Mucosa of rectum (tissue), 2 donors: ENCODE data around the gene LHX3.

Experiments
- H3K27ac ChIP-seq, 2 donors: one replicate each; pipeline ENCODE4 v1.7.0; 2013; ENCODE audit warnings: inconsistent platforms in 2 of 2, low read depth in 2 of 2, low read length in 2 of 2
- H3K27me3 ChIP-seq, 2 donors: one replicate each; pipeline ENCODE4 v1.7.0; 2013; ENCODE audit warnings: low read length in 2 of 2; ENCODE audit not compliant: control insufficient read depth in 2 of 2, insufficient read depth in 2 of 2
- H3K36me3 ChIP-seq, 2 donors: one replicate each; pipeline ENCODE4 v1.7.0; 2013; ENCODE audit warnings: low read length in 2 of 2; ENCODE audit not compliant: control insufficient read depth in 2 of 2, insufficient read depth in 2 of 2
- H3K4me1 ChIP-seq, 2 donors: one replicate each; pipeline ENCODE4 v1.7.0; 2013; ENCODE audit warnings: low read length in 2 of 2, mild to moderate bottlenecking in 1 of 2; ENCODE audit not compliant: control insufficient read depth in 2 of 2, insufficient read depth in 2 of 2
- H3K4me3 ChIP-seq, 2 donors: one replicate each; pipeline ENCODE4 v1.7.0; 2013; ENCODE audit warnings: low read length in 2 of 2
- H3K9ac ChIP-seq, 2 donors: one replicate each; pipeline ENCODE4 v1.7.0; 2013; ENCODE audit warnings: low read length in 2 of 2, low read depth in 1 of 2, mild to moderate bottlenecking in 1 of 2
- H3K9me3 ChIP-seq, 2 donors: one replicate each; pipeline ENCODE4 v1.7.0; 2013; ENCODE audit warnings: low read length in 2 of 2; ENCODE audit not compliant: control insufficient read depth in 2 of 2
- donor health status: healthy.
- donor health status: Normal muscosa, but diverticular disease.

The LHX3 gene

GRCh38 chr9:136218271-136218670, 13.3 kb upstream of the LHX3 start:
- Histone ChIP-seq H3K9ac (no peak overlapping the region), H3K27ac (no peak overlapping the region), H3K9me3 (no peaks in the 10 kb centered on the region), H3K4me3 (no peak overlapping the region), H3K36me3 (peaks cover 5 to 48% of the 10 kb centered on the region in 2 donors), H3K27me3 (no peaks in the 10 kb centered on the region), H3K4me1 (no peaks in the 10 kb centered on the region)

GRCh38 chr9:136216541-136217244, 11.8 kb upstream of the LHX3 start:
- Histone ChIP-seq H3K36me3 (peaks cover 5 to 40% of the 10 kb centered on the region in 2 donors), H3K9ac (no peak overlapping the region), H3K27me3 (no peaks in the 10 kb centered on the region), H3K9me3 (no peaks in the 10 kb centered on the region), H3K4me1 (no peaks in the 10 kb centered on the region), H3K4me3 (no peak overlapping the region), H3K27ac (no peak overlapping the region)

- no peaks in the 10 kb centered on the region for H3K9me3 ChIP-seq
- H3K4me3 ChIP-seq: no peak overlapping the region
- no peaks in the 10 kb centered on the region for H3K27me3 ChIP-seq
- no peaks in the 10 kb centered on the region for H3K4me1 ChIP-seq
- peaks cover 11 to 38% of the 10 kb centered on the region in 2 donors for H3K36me3 ChIP-seq
- no peak overlapping the region for H3K9ac ChIP-seq
- no peak overlapping the region for H3K27ac ChIP-seq
These were observed 8.8 kb upstream of the LHX3 start for GRCh38 chr9:136213733-136214132.

- Histone ChIP-seq H3K27me3 (no peaks in the 10 kb centered on the region), H3K36me3 (peaks cover 11 to 36% of the 10 kb centered on the region in 2 donors), H3K4me3 (no peak overlapping the region), H3K27ac (no peak overlapping the region), H3K9me3 (no peaks in the 10 kb centered on the region), H3K4me1 (no peaks in the 10 kb centered on the region), H3K9ac (no peak overlapping the region)
These were observed 7.5 kb upstream of the LHX3 start for GRCh38 chr9:136212345-136212950.

- no peaks in the 10 kb centered on the region for H3K4me1 ChIP-seq
- no peak overlapping the region for H3K4me3 ChIP-seq
- H3K27ac ChIP-seq: no peak overlapping the region
- peaks cover 11 to 33% of the 10 kb centered on the region in 2 donors for H3K36me3 ChIP-seq
- no peak overlapping the region for H3K9ac ChIP-seq
- H3K27me3 ChIP-seq: no peaks in the 10 kb centered on the region
- H3K9me3 ChIP-seq: no peaks in the 10 kb centered on the region
These were observed 6.8 kb upstream of the LHX3 start for GRCh38 chr9:136211441-136212344.

- Histone ChIP-seq H3K27ac (no peak overlapping the region), H3K4me3 (no peak overlapping the region), H3K4me1 (no peaks in the 10 kb centered on the region), H3K27me3 (no peaks in the 10 kb centered on the region), H3K9me3 (no peaks in the 10 kb centered on the region), H3K9ac (no peak overlapping the region), H3K36me3 (peaks cover 11 to 28% of the 10 kb centered on the region in 2 donors)
These were observed 6.1 kb upstream of the LHX3 start for GRCh38 chr9:136211006-136211405.

- peaks cover 11 to 22% of the 10 kb centered on the region in 2 donors for H3K36me3 ChIP-seq
- H3K4me1 ChIP-seq: no peaks in the 10 kb centered on the region
- no peak overlapping the region for H3K4me3 ChIP-seq
- no peaks in the 10 kb centered on the region for H3K9me3 ChIP-seq
- H3K27me3 ChIP-seq: peaks cover 0 to 2% of the 10 kb centered on the region in 2 donors
- H3K9ac ChIP-seq: no peak overlapping the region
- H3K27ac ChIP-seq: no peak overlapping the region
These were observed 5.3 kb upstream of the LHX3 start for GRCh38 chr9:136210276-136210675.

- H3K9me3 ChIP-seq: no peaks in the 10 kb centered on the region
- H3K9ac ChIP-seq: no peak overlapping the region
- H3K4me1 ChIP-seq: no peaks in the 10 kb centered on the region
- H3K27me3 ChIP-seq: peaks cover 1 to 2% of the 10 kb centered on the region in 2 donors
- peaks cover 11 to 20% of the 10 kb centered on the region in 2 donors for H3K36me3 ChIP-seq
- no peak overlapping the region for H3K27ac ChIP-seq
- no peak overlapping the region for H3K4me3 ChIP-seq
These were observed 4.9 kb upstream of the LHX3 start for GRCh38 chr9:136209786-136210185.

GRCh38 chr9:136209232-136209631, 4.3 kb upstream of the LHX3 start:
- peaks cover 8 to 15% of the 10 kb centered on the region in 2 donors for H3K36me3 ChIP-seq
- H3K27me3 ChIP-seq: peaks cover 2 to 7% of the 10 kb centered on the region in 2 donors
- no peak overlapping the region for H3K4me3 ChIP-seq
- H3K27ac ChIP-seq: no peak overlapping the region
- H3K9me3 ChIP-seq: no peaks in the 10 kb centered on the region
- no peak overlapping the region for H3K9ac ChIP-seq
- no peaks in the 10 kb centered on the region for H3K4me1 ChIP-seq

- Histone ChIP-seq H3K27ac (no peak overlapping the region), H3K9me3 (no peaks in the 10 kb centered on the region), H3K4me3 (no peak overlapping the region), H3K9ac (no peak overlapping the region), H3K27me3 (peaks cover 8 to 12% of the 10 kb centered on the region in 2 donors), H3K36me3 (peaks cover 6 to 9% of the 10 kb centered on the region in 2 donors), H3K4me1 (no peaks in the 10 kb centered on the region)
These were observed 3.7 kb upstream of the LHX3 start for GRCh38 chr9:136208675-136209074.
